NCI-H774 (cell line): Measurements from ENCODE around the gene GNRH2.
A peak's percentile ranks its signal among the peaks of the same experiment; 100 is the strongest.
"Not testable (repeated sequence)": the region's sequence is repeated elsewhere in the genome, so short reads cannot be mapped to it uniquely, and the experiment has no call there.

ENCODE experiments used
- DNase-seq: peaks from one replicate; lab custom pipeline; 2025; lab: John Stamatoyannopoulos, UW

Gene GNRH2

DNA sequence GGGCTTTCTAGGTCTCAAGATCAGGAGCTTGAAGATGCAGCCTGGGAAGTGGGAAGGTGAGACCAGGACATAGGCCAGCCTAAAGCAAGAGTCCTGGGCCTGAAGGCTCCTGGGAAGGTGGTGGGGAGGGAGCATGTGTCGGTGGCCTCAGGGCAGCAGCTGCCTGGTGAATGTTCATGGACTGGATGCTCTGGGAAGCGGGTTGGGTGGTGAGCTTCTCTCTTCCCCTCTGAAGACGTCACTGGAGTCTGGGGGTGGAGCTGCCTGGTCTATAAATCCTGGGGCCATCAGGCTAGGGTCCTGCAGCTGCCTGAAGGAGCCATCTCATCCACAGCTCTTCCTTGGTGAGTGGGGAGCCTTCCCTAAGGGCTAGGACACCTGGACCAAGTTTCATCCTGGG, at the start of gene GNRH2:
TSS of gene GNRH2 (plus strand) at position 301 of the 400 bp plus-strand sequence. CDS start 793 bp downstream, outside the sequence.
- DNase-seq, result no peak

- DNase-seq, result no peak
Measured at GRCh38 chr20:2995796-2996195, 47.6 kb upstream of the GNRH2 start.

DNA sequence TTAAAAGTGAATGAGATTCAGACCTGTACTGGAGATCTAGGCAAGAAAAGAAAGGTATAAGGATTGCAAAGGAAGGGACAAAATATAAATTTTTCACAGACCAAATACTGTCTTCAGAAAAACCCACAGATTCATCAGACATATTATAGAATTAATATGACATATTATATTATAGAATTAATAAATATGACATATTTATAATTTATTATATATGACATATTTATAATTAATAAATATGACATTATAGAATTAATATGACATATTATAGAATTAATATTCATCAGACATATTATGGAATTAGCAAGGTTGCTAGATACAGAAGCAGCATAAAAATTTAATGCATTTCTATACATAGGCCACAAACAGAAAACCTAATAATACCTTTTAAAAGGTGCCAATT, 44.7 kb upstream of the GNRH2 start:
- no peak for DNase-seq

- DNase-seq, result peak; percentile 2
Measured at GRCh38 chr20:3000852-3001523, 42.4 kb upstream of the GNRH2 start.

DNA sequence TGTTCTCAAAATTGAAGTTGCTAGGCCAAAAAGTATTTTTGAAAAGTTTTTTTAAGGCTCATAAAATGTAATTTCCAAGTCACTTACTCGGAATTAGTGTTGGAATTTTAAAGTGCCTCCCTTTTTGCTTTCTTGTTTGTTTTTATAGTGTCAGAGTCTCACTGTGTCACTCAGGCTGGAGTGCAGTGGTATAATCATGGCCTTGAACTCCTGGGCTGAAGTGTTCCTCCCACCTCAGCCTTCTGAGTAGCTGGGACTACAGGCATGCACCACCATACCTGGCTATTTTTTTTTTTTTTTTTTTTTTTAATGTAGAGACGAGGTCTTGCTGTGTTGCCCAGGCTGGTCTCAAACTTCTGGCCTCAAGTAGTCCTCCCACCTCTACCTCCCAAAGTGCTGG, 40.0 kb upstream of the GNRH2 start:
- no peak for DNase-seq

DNA sequence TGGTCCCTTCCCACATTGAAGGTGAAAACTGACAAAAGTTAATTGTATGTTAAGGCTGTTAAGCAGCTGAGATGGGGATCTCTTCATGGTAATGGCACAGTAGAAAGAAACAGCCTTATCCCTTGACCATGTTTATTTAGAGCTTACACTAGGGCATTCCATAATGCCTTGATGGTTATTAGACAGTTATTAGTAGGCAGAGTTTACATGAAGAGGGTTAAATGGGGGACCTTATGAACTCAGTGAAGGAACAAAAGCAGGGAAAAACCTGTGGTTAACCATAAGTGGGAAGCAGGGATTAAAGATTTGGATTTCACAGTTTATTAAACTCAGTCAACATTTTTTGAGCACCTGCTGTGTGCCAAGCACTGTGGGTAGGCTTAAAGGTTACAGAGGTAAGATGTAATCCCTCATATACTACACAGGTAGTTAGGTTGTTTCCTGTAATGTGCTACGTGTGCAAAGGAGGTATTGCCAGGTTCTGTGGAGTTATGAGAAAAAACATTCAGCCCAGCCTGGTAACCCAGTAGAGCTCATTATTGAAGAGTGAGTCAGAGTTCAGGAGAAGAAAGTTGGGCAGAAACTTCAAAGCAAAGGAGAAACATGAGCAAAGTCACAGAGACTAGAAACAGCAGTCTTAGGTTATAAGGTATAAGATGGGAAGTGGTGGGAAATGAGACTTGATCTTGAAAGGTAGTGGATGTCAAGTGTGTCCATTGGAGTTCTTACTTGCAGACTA, 32.3 kb upstream of the GNRH2 start:
- DNase-seq, result no peak

GRCh38 chr20:3011752-3012151, 31.7 kb upstream of the GNRH2 start:
- no peak for DNase-seq

- no peak for DNase-seq
Measured at GRCh38 chr20:3013771-3014170, 29.7 kb upstream of the GNRH2 start.

DNA sequence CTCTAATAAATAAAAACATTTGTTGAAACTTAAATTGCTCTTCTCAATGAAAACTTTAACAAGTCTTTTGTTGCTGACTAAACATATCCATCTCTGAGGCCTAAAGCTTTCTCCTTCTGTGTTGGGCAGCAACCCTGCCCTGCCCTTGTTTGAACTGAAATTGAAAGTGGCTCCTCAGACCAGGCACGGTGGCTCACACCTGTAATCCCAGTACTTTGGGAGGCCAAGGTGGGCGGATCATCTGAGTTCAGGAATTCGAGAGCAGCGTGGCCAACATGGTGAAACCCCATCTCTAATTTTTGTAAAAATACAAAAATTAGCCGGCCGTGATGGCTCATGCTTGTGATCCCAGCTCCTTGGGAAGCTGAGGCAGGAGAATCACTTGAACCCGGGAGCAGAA, 29.2 kb upstream of the GNRH2 start:
- no peak for DNase-seq

DNA sequence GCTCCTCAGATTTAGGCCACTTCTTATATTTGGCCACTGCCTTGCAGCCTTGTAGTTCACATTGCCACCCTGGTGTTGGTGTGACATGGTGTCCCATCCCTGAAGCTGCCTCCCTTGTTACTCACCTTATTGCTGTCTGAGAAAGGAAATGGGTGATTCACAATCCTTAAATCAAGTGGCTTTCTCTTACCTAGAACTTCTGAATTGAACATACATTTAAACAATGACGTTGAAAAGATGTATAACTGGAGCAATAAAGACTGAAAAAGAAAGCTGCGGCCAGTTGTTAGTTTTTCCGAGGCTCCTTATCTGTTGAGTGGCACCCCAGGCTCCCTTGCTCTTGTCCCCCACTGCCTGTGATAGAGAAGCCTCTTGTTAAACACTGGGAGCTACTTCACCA, 28.8 kb upstream of the GNRH2 start:
- no peak for DNase-seq

GRCh38 chr20:3015302-3015701, 28.1 kb upstream of the GNRH2 start:
- not testable (repeated sequence) for DNase-seq

GRCh38 chr20:3021327-3021726, 22.1 kb upstream of the GNRH2 start:
- DNase-seq, result no peak

DNA sequence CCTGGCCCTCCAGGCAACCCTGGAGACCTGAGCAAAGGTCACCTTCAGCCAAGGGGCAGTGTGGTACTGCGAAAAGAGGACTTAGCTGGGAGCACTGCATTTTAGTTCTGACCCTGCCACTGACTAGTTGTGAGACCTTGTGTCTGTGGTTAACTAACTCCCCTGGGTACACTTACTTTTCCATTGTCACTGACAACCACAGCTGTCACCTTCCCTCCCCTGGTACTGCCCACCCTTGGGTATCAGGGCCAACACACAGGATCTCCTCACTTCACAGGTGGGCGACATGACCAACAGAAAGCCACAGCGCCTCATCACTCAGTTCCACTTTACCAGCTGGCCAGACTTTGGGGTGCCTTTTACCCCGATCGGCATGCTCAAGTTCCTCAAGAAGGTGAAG, 21.6 kb upstream of the GNRH2 start:
- DNase-seq, result no peak

GRCh38 chr20:3022559-3023490, 20.6 kb upstream of the GNRH2 start:
- DNase-seq, result not testable (repeated sequence)

GRCh38 chr20:3027987-3028386, 15.4 kb upstream of the GNRH2 start:
- DNase-seq, result no peak

GRCh38 chr20:3031524-3032147, 11.8 kb upstream of the GNRH2 start:
- no peak for DNase-seq

DNA sequence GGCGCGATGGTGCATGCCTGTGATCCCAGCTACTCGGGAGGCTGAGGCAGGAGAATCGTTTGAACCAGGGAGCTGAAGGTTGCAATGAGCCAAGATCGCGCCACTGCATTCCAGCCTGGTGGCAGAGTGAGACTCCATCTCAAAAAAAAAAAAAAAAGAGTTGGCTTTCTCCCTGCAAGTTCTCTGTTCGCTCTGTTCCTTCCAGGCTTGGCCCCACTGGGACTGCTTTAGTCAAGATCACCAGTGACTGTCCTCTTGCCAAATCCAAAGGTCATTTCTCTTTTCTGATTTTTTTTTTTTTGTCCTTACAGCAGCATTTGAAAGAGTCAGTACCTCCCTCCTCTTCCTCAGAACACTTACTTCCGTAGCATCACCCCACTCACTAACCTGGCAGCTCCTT, 10.8 kb upstream of the GNRH2 start:
- DNase-seq, result no peak

GRCh38 chr20:3037654-3038053, 5.8 kb upstream of the GNRH2 start:
- no peak for DNase-seq

DNA sequence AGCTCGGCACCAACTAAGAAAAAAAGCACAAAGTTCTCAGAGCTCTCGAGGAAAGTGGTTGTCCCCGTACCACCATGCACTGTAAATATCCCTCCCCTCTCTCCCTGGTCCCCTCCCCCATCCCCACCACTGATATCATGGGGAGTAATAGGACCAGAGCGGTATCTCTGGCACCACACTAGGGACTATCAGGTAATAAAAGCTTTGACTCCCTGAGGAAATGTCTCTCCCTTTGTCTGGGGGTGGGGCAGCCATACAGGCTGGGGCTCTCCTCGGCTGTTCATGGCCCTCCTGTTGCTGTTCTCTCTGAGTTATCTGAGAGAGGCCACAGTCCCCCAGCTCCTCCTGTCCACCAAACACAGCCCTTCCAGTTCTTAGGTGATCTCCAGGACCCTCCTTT, 5.0 kb upstream of the GNRH2 start:
- no peak for DNase-seq

- no peak for DNase-seq
Measured at GRCh38 chr20:3039426-3039825, 4.0 kb upstream of the GNRH2 start.

- DNase-seq, result no peak
Measured at GRCh38 chr20:3040086-3040485, 3.3 kb upstream of the GNRH2 start.

GRCh38 chr20:3041854-3042409, 1.5 kb upstream of the GNRH2 start:
- peak; percentile 18 for DNase-seq
